Chondrocyte (in vitro differentiated cells): ENCODE measurements around the gene DENND5A. TPM values are rescaled to one million over a fixed set of nuclear protein-coding genes. Genes with fewer than 3 reads are reported as not detected.

ENCODE experiments used
- DNase-seq: peaks from one replicate; pipeline ENCODE4 v3.0.0; 2021; ENCODE audit warnings: mixed read lengths, low spot score
- H3K27ac Mint-ChIP-seq: one replicate; pipeline ENCODE4 v1.8.0; 2021; ENCODE audit warnings: mild to moderate bottlenecking, moderate library complexity, mixed read lengths; ENCODE audit not compliant: unreplicated experiment
- H3K27me3 Mint-ChIP-seq: 2 replicates; pipeline ENCODE4 v1.8.0; 2021; ENCODE audit warnings: low read depth, mixed read lengths
- H3K36me3 Mint-ChIP-seq: 2 replicates; pipeline ENCODE4 v1.8.0; 2021; ENCODE audit warnings: low read depth, mixed read lengths
- H3K4me1 Mint-ChIP-seq: 2 replicates; pipeline ENCODE4 v1.8.0; 2021; ENCODE audit warnings: low read depth, mild to moderate bottlenecking, mixed read lengths
- H3K4me3 Mint-ChIP-seq: one replicate; pipeline ENCODE4 v1.8.0; 2021; ENCODE audit warnings: mild to moderate bottlenecking, moderate library complexity, mixed read lengths; ENCODE audit not compliant: unreplicated experiment
- H3K9me3 Mint-ChIP-seq: 2 replicates; pipeline ENCODE4 v1.8.0; 2021; ENCODE audit warnings: low read depth, mixed read lengths
- microRNA-seq: library from miRNA; unstranded; fragments of <30 nt; microRNA quantifications from one replicate; pipeline ENCODE4 v1.2.0, GENCODE V29; 2020; ENCODE audit warnings: borderline number of aligned reads
- total RNA-seq: library from RNA; stranded (reverse); gene quantifications from 3 replicates; pipeline ENCODE4 v1.2.1, GENCODE V29; 2021
- TF ChIP-seq, protein P1 (sequence below): fragments of 200-600 bp; sonication (generic); IDR thresholded peaks from 2 replicates; pipeline ENCODE4 v1.5.0; 2021; ENCODE audit warnings: antibody characterized with exemption, mild to moderate bottlenecking, moderate library complexity

The DENND5A gene
- total RNA-seq, 1 donor from 2014 or later, result 111 TPM

DNA sequence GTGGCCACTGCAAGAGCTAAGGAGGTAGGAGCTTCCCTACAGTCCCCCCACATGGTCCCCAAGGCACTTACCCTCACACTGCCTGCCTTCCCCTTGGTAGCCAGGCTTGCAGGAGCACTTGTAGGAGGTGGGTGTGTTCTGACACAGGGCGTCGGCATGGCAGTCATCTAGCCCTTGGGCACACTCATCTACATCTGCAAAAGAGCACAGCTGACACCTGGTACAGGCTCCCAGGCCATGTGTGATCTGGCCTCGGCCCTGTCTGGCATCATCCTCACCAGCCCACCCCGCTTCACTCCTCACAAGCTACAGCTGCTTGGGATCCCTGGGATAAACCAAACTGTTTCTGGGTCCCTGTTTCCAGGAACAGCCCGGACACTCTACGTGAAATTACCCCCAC lies 175.5 kb downstream of the DENND5A start:
- no peak for DNase-seq
- peaks cover 12% of the 10 kb centered on the region for H3K4me1 Mint-ChIP-seq
- H3K27me3 Mint-ChIP-seq, result no peaks in the 10 kb centered on the region
- no peak overlapping the region for H3K27ac Mint-ChIP-seq
- TF ChIP-seq, protein P1, sequence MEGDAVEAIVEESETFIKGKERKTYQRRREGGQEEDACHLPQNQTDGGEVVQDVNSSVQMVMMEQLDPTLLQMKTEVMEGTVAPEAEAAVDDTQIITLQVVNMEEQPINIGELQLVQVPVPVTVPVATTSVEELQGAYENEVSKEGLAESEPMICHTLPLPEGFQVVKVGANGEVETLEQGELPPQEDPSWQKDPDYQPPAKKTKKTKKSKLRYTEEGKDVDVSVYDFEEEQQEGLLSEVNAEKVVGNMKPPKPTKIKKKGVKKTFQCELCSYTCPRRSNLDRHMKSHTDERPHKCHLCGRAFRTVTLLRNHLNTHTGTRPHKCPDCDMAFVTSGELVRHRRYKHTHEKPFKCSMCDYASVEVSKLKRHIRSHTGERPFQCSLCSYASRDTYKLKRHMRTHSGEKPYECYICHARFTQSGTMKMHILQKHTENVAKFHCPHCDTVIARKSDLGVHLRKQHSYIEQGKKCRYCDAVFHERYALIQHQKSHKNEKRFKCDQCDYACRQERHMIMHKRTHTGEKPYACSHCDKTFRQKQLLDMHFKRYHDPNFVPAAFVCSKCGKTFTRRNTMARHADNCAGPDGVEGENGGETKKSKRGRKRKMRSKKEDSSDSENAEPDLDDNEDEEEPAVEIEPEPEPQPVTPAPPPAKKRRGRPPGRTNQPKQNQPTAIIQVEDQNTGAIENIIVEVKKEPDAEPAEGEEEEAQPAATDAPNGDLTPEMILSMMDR, result no peak
- H3K9me3 Mint-ChIP-seq, result no peaks in the 10 kb centered on the region
- no peak overlapping the region for H3K4me3 Mint-ChIP-seq
- peaks cover 2% of the 10 kb centered on the region for H3K36me3 Mint-ChIP-seq

DNA sequence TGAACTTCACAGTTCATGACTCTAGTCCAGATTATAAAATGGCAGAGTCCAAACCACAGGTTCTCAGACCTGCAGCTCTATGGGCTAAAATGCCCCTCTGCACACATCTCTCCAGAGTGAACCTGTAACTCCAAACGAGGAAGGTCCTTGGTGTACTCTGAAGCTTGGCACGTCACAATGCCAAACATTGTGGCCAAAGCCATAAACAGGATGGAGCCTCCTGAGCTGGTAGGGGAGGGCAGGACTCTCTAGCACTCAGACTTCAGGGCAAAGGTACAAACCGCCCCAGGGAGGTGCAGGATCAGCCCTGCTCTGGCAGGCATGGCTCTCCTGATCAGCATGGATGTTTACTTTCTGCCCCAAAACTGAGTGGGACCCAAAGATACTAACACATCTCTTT lies 176.1 kb downstream of the DENND5A start:
- no peak for DNase-seq
- H3K4me1 Mint-ChIP-seq, result peaks cover 12% of the 10 kb centered on the region
- no peaks in the 10 kb centered on the region for H3K27me3 Mint-ChIP-seq

More for the DNA sequence above, 176.1 kb downstream of the DENND5A start:
- TF ChIP-seq, protein P1, result no peak
- no peak overlapping the region for H3K4me3 Mint-ChIP-seq
- no peaks in the 10 kb centered on the region for H3K9me3 Mint-ChIP-seq
- H3K27ac Mint-ChIP-seq, result no peak overlapping the region
- peaks cover under 1% of the 10 kb centered on the region for H3K36me3 Mint-ChIP-seq

Small RNAs within 50 kb of the gene (microRNA-seq; reads per million reads assigned to microRNA genes)
- gene MIR5691, result not detected

Other genes starting within 250 kb of the DENND5A start
- 2.0 to 5.0 TPM (median 4.6 TPM) in 3 replicates for gene SCUBE2, start 173.8 kb downstream of the DENND5A start, total RNA-seq
- gene TMEM41B, start 49.2 kb upstream of the DENND5A start, total RNA-seq, result 24.6 to 30.8 TPM (median 27.9 TPM) in 3 replicates
- gene IPO7, start 119.3 kb upstream of the DENND5A start, total RNA-seq, result 113 to 143 TPM (median 114 TPM) in 3 replicates
- 16.6 to 23.1 TPM (median 18.9 TPM) in 3 replicates for gene ZNF143, start 195.7 kb upstream of the DENND5A start, total RNA-seq